GM12878 (cell line): ENCODE data around the gene KIF20B. TPM values are rescaled to one million over a fixed set of nuclear protein-coding genes. Genes with fewer than 3 reads are reported as not detected.

Experiments
- ATAC-seq: fragments of 200-7000 bp; cut with Tn5 transposase; 3 replicates; pipeline ENCODE4 v1.9.1; 2020; ENCODE audit warnings: mild to moderate bottlenecking, moderate library complexity
- BruUV-seq: library from RNA; stranded (reverse); fragments of 400-500 nt; replicated peaks from 2 replicates; lab custom pipeline; 2021; lab: Mats Ljungman, UMichigan
- CTCF ChIA-PET: fragments of 300-600 bp; sonication (Branson Sonifier 250); formaldehyde crosslinking; extraction: SDS; loops from one replicate; lab custom pipeline; 2021; ENCODE audit warnings: inconsistent platforms; lab: Yijun Ruan, JAX
- POLR2A ChIA-PET: fragments of 350-600 bp; formaldehyde crosslinking; extraction: SDS; loops from one replicate; lab custom pipeline; 2021; ENCODE audit warnings: inconsistent platforms; lab: Charles Lee
- RAD21 ChIA-PET: fragments of 300-600 bp; sonication (Branson Sonifier 250); formaldehyde crosslinking; loops from one replicate; lab custom pipeline; 2023; ENCODE audit warnings: antibody characterized with exemption; ENCODE audit not compliant: unreplicated experiment; lab: Charles Lee
- SMC1A ChIA-PET: fragments of 300-600 bp; sonication (Branson Sonifier 250); formaldehyde crosslinking; loops from one replicate; lab custom pipeline; 2023; ENCODE audit not compliant: unreplicated experiment, uncharacterized antibody; lab: Charles Lee
- DNase-seq: peaks from one replicate; pipeline ENCODE4 v3.0.0-alpha.2; 2011; ENCODE audit warnings: low read depth, low spot score
- FAIRE-seq: peaks from 3 replicates; lab custom pipeline; 2011; peaks lifted over from hg19 to GRCh38; lab: Jason Lieb, UNC
- H2AFZ ChIP-seq: 2 replicates; pipeline ENCODE4 v1.6.0; 2011; ENCODE audit warnings: low read depth, low read length, control low read depth; ENCODE audit not compliant: control insufficient read depth
- H3K27ac ChIP-seq: 2 replicates; pipeline ENCODE4 v1.5.1; 2011; ENCODE audit warnings: control low read depth; ENCODE audit not compliant: control insufficient read depth, insufficient read depth
- H3K27me3 ChIP-seq, 2 experiments: replicated peaks in 1 of 2; 2 replicates each; pipeline versions ENCODE4 v1.6.0 to v1.6.1; 2011; ENCODE audit warnings: low read length in 1 of 2; ENCODE audit not compliant: control insufficient read depth in 2 of 2, insufficient read depth in 2 of 2
- H3K36me3 ChIP-seq, 2 experiments: 2 replicates each; pipeline ENCODE4 v1.5.1; 2011; ENCODE audit warnings: low read length in 1 of 2; ENCODE audit not compliant: control insufficient read depth in 2 of 2, insufficient read depth in 2 of 2
- H3K4me1 ChIP-seq: 2 replicates; pipeline ENCODE4 v1.6.1; 2011; ENCODE audit warnings: mild to moderate bottlenecking, low read length, moderate library complexity, mixed read lengths; ENCODE audit not compliant: control insufficient read depth, insufficient read depth
- H3K4me2 ChIP-seq: 2 replicates; pipeline ENCODE4 v1.6.0; 2011; ENCODE audit warnings: control low read depth; ENCODE audit not compliant: control insufficient read depth, insufficient read depth
- H3K4me3 ChIP-seq: fragments of 200-600 bp; sonication (generic); 2 replicates; pipeline ENCODE4 v1.5.1; 2016
- H3K79me2 ChIP-seq: 2 replicates; pipeline ENCODE4 v1.6.0; 2011; ENCODE audit warnings: low read length; ENCODE audit not compliant: control insufficient read depth, insufficient read depth
- H3K9ac ChIP-seq: 2 replicates; pipeline ENCODE4 v1.8.0; 2011; ENCODE audit warnings: low read length, control low read depth, mixed read lengths; ENCODE audit not compliant: control insufficient read depth, insufficient read depth
- H3K9me3 ChIP-seq: replicated peaks from 3 replicates; pipeline ENCODE4 v1.5.1; 2011; ENCODE audit warnings: mild to moderate bottlenecking, low read length; ENCODE audit not compliant: control insufficient read depth, insufficient read depth
- H4K20me1 ChIP-seq: 2 replicates; pipeline ENCODE4 v1.6.0; 2011; ENCODE audit not compliant: control insufficient read depth, insufficient read depth
- ASH2L ChIP-seq: fragments of 300-600, 200-600 bp; sonication (generic); IDR thresholded peaks from 2 replicates; pipeline ENCODE4 v1.6.1; 2017; ENCODE audit warnings: low read depth, mild to moderate bottlenecking, borderline replicate concordance
- E2F8 ChIP-seq: fragments of 450-650 bp; IDR thresholded peaks from 2 replicates; pipeline ENCODE4 v1.6.1; 2018; ENCODE audit warnings: mild to moderate bottlenecking, low read depth, moderate library complexity; ENCODE audit not compliant: partially characterized antibody
- GABPA ChIP-seq: IDR thresholded peaks from 2 replicates; pipeline ENCODE4 v1.6.1; 2014; ENCODE audit warnings: antibody characterized with exemption, low read depth, mild to moderate bottlenecking, inconsistent platforms
- HDAC6 ChIP-seq: fragments of 200-600 bp; sonication (generic); IDR thresholded peaks from one replicate; pipeline ENCODE4 v1.8.0; 2017; ENCODE audit warnings: antibody characterized with exemption; ENCODE audit not compliant: unreplicated experiment
- MTA2 ChIP-seq: fragments of 450-650 bp; IDR thresholded peaks from 2 replicates; pipeline ENCODE4 v1.6.1; 2016; ENCODE audit warnings: low read depth, mild to moderate bottlenecking, moderate library complexity
- POLR2A ChIP-seq: IDR thresholded peaks from 2 replicates; pipeline ENCODE4 v1.6.1; 2011; ENCODE audit warnings: low read depth, mild to moderate bottlenecking, low read length
- RB1 ChIP-seq: fragments of 450-650 bp; formaldehyde crosslinking; IDR thresholded peaks from 2 replicates; pipeline ENCODE4 v1.6.1; 2017; ENCODE audit warnings: mild to moderate bottlenecking, borderline replicate concordance
- RELA ChIP-seq: fragments of 450-650 bp; IDR thresholded peaks from 2 replicates; pipeline ENCODE4 v1.8.0; 2014; ENCODE audit warnings: borderline replicate concordance; ENCODE audit not compliant: partially characterized antibody
- REST ChIP-seq: IDR thresholded peaks from 2 replicates; pipeline ENCODE4 v1.6.1; 2012; ENCODE audit warnings: mild to moderate bottlenecking, low read depth, low read length
- ZNF217 ChIP-seq: fragments of 450-650 bp; IDR thresholded peaks from 2 replicates; pipeline ENCODE4 v1.6.1; 2017; ENCODE audit warnings: antibody characterized with exemption, mild to moderate bottlenecking
- WGBS: methylation state at CpG from one replicate; pipeline ENCODE4 v1.1.6; 2016; ENCODE audit warnings: low lambda C conversion rate; ENCODE audit not compliant: insufficient replicate concordance, insufficient coverage; ENCODE audit errors: missing lambda C conversion rate; 5-methylcytosine and 5-hydroxymethylcytosine counted together
- in situ Hi-C: fragments of 300-500 bp; cut with MboI; formaldehyde crosslinking; loops from 9 replicates; pipeline ENCODE4 v1.14.3; 2018; ENCODE audit warnings: mixed read lengths
- intact Hi-C: fragments of 100-400 bp; cut with micrococcal nuclease; formaldehyde crosslinking; loops from one replicate; pipeline ENCODE4 v1.14.2; 2022; ENCODE audit not compliant: unreplicated experiment
- polyA plus RNA-seq, 11 experiments: library from polyadenylated mRNA; depleted of rRNA in 4 of 11; unstranded in 6 of 11; stranded (reverse) in 5 of 11; fragments of >200 nt; fragmentation: Nextera tagmentation in 4 of 11; fragmentation: Illumina TruSeq in 1 of 11; extraction: Ambion mirVana in 4 of 11; extraction: Trizol in 1 of 11; gene quantifications; 1 replicate in 1 of 11; 2 replicates in 10 of 11; pipeline versions ENCODE4 v1.2.1 to v1.2.3, GENCODE V29; 2011 to 2016; ENCODE audit warnings: inconsistent platforms in 2 of 11, missing spikeins in 2 of 11, low read depth in 1 of 11
- total RNA-seq, 4 experiments: library from RNA; depleted of rRNA in 3 of 4; stranded (reverse); fragments of >200 nt in 3 of 4; fragmentation: Illumina TruSeq in 1 of 4; extraction: Trizol in 1 of 4; gene quantifications; 2 replicates each; pipeline versions ENCODE4 v1.2.1 to v1.2.3, GENCODE V29; 2013 to 2021

Gene KIF20B
- total and polyA plus RNA-seq, 10 of the 15 experiments (the other 5 are each of a cell fraction or from before 2014, with no cell fraction given) = 15.6 to 67.7 (median 44.3) TPM

GRCh38 chr10:89662596-89662995 is 38.8 kb upstream of the KIF20B start:
- Histone ChIP-seq H3K79me2 (no peaks in the 10 kb centered on the region), H3K4me2 (no peak overlapping the region), H3K4me1 (peaks cover 7% of the 10 kb centered on the region), H2AFZ (no peak overlapping the region), H3K9me3 (no peaks in the 10 kb centered on the region; the same call in 2 of the 3 replicates), H3K36me3 (no peaks in the 10 kb centered on the region), H3K27ac (no peak overlapping the region), H3K27me3 (no peaks in the 10 kb centered on the region), H3K9ac (no peak overlapping the region), H4K20me1 (no peaks in the 10 kb centered on the region), H3K4me3 (no peak overlapping the region)
- ChIA-PET POLR2A (interaction anchor here (1.0 to 1.5 kb wide), 2 partner anchors 14 to 19 kb away, joined by 3 to 4 read pairs; no protein-coding TSS in a partner anchor), RAD21 (interaction anchor here (1.0 to 1.3 kb wide), 2 partner anchors 9 to 14 kb away, joined by 3 to 4 read pairs; no protein-coding TSS in a partner anchor), CTCF (interaction anchor here (0.8 to 3.5 kb wide), 2 partner anchors 8 to 33 kb away, joined by 3 to 9 read pairs; no protein-coding TSS in a partner anchor), SMC1A (interaction anchor here (1.0 to 1.1 kb wide), 3 partner anchors 9 to 74 kb away, joined by 3 read pairs; no protein-coding TSS in a partner anchor)
- DNase-seq (no peak), ATAC-seq (no peak), FAIRE-seq (no peak)
- no TSS peak for BruUV-seq
- intact Hi-C loops = no loop called here
- in situ Hi-C loops = no loop called here
- WGBS = 81% methylated on average over 2 of the region's 2 CpGs
- no peak for TF ChIP-seq RELA

GRCh38 chr10:89663144-89663543 is 38.2 kb upstream of the KIF20B start:
- H3K79me2 ChIP-seq = no peaks in the 10 kb centered on the region
- H3K27ac ChIP-seq = no peak overlapping the region
- no peaks in the 10 kb centered on the region for H3K36me3 ChIP-seq
- ATAC-seq = no peak
- H3K4me2 ChIP-seq = no peak overlapping the region
- in situ Hi-C loops = no loop called here
- no peak overlapping the region for H3K4me3 ChIP-seq
- H4K20me1 ChIP-seq = no peaks in the 10 kb centered on the region
- BruUV-seq = no TSS peak
- no peak for DNase-seq
- ChIA-PET SMC1A (interaction anchor here (1.0 to 1.1 kb wide), 2 partner anchors 30 to 75 kb away, joined by 3 read pairs; no protein-coding TSS in a partner anchor), CTCF (interaction anchor here (0.8 to 3.5 kb wide), 4 partner anchors 9 to 53 kb away, joined by 3 to 13 read pairs (median 6); no protein-coding TSS in a partner anchor), RAD21 (interaction anchor here (1.0 to 1.3 kb wide), 2 partner anchors 10 to 14 kb away, joined by 3 to 4 read pairs; no protein-coding TSS in a partner anchor), POLR2A (interaction anchor here (1.0 to 1.5 kb wide), 2 partner anchors 13 to 19 kb away, joined by 3 to 4 read pairs; no protein-coding TSS in a partner anchor)
- H3K9me3 ChIP-seq = no peaks in the 10 kb centered on the region; the same call in 2 of the 3 replicates
- no peak overlapping the region for H2AFZ ChIP-seq
- no peak overlapping the region for H3K9ac ChIP-seq
- intact Hi-C loops = no loop called here
- peaks cover 7% of the 10 kb centered on the region for H3K4me1 ChIP-seq
- H3K27me3 ChIP-seq = no peaks in the 10 kb centered on the region
- WGBS = 85% methylated on average over 3 of the region's 3 CpGs
- no peak for FAIRE-seq
- TF ChIP-seq HDAC6 = no peak
- no peak for TF ChIP-seq ZNF217
- TF ChIP-seq E2F8 = no peak
- TF ChIP-seq MTA2 = no peak
- TF ChIP-seq REST = no peak
- TF ChIP-seq GABPA = no peak
- no peak for TF ChIP-seq POLR2A
- TF ChIP-seq ASH2L = no peak
- no peak for TF ChIP-seq RB1
